NCI-H2107 treated with DMSO at 0.1 percent for 48 hours (cell line): ENCODE results near the gene NOTCH4.
"Not testable (repeated sequence)": the region's sequence is repeated elsewhere in the genome, so short reads cannot be mapped to it uniquely, and the experiment has no call there.

Experiments
- DNase-seq: peaks from one replicate; lab custom pipeline; 2025; ENCODE audit not compliant: unreplicated experiment; lab: John Stamatoyannopoulos, UW

NOTCH4 gene

DNA sequence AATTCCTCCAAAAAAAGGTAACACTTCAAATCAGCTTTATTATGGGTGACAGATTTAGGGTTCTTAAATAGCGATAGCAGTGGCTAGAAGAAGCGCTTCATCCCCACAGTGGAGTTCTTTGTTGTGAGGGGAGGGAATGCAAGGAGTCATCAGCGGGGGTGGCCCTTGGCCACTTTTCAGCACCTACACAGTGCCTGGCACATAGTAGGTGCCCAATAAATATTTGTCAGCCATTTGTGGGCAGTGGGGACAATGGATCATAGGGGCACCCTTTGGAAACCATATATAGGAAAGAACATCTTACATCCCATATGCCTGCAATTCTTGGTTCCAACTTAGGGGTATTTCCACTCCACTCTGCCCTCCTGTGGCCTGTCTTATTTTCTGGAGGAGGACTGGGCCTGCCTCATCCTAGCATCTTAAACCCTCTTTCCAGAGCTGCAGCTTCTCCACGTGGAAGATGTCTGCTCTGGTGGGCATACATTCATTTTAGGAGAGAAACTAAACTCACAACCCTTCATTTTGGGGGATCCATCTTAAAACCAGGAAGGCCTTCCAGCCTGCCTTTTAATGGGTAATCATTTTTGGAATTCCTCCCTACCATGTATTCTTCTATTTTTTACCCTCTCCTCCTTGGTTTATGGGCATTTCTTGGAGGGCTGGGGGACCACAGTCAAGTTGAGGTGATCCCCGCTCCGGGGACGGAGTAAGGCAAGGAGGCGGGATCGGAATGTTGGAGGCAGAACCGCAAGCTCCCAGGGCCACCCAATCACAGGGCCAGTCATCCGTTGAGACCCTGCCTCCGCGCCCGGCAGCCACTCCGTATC, 28.8 kb downstream of the NOTCH4 start:
- DNase-seq: no peak

DNA sequence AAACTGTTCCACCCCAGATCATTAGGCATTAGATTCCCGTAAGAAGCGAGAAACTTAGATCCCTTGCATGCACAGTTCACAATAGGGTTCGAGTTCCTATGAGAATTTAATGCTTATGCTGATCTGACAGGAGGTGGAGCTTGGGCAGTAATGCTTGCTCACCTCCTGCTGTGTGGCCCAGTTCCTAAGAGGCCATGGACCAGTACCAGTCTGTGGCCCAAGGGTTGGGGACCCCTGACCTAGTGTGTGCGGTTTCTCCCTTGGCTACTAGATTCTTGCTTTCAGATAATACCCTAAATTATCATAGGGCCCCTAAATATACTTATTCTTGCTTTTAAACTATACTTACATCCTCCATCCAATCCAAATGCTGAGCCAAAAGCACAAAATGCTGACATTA, 29.5 kb downstream of the NOTCH4 start:
- DNase-seq: no peak

DNA sequence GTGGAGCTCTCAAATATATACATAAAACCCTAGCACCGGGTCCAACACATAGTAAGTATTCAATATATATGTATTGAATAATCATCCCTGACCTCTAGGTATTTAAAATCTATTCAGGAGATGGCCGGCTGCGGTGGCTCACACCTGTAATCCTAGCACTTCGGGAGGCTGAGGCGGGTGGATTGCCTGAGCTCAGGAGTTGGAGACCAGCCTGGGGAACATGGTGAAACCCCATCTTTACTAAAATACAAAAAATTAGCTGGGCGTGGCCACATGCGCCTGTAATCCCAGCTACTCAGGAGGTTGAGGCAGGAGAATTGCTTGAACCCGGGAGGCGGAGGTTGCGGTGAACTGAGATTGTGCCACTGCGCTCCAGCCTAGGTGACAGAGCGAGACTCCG, 30.8 kb downstream of the NOTCH4 start:
- not testable (repeated sequence) for DNase-seq

DNA sequence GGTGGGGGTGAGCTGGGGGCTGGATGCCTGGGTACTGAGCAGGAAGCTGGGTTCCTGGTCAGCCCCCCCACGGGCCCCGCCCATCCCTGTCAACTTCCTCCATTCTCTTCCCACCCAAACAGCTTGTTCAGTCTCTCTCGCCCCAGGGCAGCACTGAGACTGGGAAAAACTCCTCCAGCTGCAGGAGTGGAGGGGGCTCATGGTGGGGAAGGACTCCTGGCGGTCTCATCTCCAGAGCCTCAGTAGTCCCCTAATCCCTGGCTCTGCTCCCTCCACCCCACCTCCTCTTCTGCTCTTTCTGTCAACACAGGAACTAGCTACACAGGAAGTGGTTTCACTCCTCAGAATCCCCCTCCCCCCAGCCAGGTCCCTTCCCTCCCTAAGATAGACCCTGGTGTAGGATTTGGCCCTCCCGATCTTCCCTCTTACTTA, 31.2 kb downstream of the NOTCH4 start, which contains the start of gene GPSM3:
Gene GPSM3 (minus strand): TSS at position 36 of the 432 bp plus-strand sequence. CDS start 130 bp downstream, outside the sequence.
- DNase-seq: no peak

DNA sequence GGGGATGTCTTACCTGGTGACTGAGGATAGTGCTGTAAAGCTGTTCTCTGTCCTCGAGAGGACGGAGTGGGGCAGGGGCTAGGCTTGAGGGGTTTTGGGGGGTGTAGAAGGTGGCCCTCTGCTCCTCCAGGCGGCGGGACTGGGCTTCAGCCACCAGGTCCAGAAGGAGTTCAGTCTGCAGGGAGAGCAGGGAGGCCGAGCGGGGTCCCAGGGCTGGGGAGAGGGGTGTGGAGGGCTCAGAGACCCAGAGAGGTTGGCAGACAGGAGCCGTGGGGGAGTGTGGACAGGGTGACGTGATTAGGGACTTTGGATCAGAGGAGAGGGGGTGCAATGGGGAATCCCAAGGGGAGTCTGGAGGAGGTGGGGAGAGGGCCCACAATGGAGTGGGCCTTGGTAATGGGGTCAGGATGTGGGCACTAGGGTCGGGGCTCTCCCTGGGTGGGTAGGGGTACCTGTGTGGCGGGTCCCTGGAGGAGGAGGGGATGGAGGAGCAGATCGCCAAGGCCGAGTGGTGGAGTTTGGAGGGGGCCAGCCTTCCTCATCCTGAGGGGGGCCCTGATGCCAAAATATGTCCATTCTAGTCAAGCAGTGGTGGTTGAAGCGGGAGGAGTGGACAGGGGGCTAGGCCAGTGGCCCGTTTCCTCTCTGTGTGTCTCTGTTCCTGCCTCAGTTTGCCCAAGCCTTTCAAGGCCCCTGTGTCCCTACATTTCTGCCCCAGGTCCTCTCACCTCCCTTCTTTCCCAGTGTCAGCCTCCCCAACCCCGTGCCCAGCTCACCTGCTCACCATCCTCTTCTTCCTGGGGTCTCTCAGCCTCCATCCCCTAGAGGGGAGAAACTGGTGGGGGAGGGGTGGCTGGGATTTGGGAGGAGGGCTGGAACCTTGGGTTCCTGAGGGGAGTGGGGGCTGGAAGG, 31.9 kb downstream of the NOTCH4 start:
- no peak for DNase-seq

DNA sequence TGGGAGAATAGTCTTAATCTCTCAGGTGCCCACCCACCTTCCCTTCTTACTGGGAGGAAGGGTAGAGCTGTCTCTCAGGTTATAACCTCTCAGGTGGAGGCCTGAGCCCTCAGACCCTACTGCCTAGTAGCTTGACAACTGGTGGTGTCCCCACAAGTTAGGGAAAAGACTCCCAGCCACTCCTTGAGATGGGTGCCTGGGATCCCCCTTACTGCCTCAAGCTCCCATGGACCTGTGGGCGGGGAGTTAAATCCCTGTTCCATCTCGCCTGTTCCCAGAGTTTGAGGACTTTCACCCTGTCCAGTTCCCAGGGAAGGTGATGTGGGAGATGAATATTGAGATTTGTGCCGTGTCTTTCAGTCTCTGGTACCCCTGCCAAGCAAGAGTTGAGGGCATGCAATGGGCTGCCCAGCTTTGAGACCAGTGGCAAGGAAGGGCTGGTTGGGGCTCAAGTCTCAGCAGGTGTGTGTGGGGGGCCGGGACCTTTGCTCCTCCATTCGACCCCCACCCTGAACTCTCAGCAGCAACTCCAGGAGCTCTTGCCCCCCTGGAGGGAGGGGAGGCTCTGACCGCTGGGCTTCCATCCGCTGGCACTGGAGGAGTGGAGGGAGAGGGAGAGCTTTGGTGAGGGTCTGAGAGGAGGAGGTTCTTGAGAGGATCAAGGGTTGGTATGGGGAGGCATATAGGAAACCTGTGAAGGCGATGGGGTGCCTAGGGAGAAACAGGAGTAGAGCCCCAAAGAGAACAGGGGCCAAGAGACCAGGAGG, 32.8 kb downstream of the NOTCH4 start:
- no peak for DNase-seq

DNA sequence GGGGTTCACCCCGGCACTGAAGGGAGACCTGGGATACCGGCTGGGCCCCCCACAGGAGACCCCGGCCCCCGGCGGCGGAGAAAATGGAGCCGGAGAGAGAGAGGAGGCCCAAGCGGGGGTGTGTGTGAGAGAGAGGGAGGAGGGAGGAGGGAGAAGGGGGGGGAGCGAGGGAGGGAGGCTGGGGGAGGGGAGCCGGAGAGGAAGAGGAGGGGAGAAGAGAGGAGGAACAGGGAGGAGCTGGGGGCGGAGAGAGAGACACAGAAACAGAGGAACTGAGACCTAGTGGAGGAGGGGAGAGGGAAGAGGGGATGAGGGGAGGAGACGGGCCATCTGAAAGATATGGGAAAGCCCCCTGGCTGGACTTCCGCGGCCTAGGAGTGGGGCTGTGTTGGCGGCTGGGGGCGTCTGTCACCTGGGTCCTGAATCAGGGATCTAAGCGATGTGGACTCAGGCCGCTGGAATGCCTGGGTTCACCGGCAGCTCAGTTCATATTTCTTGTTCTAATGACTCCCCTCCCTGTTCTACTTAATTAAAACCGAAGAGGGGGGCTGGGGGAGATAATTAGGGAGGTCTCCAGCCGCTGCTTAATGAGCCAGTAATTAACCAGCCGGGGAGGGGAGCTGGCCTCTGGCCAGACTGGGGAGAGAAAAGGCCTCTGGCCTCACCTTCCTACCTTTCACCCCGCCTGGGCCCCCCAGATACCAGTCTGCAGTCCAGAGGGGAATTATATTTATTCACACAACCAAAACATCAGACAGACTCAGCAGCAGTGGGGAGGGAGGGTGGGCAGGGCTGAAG, 33.6 kb downstream of the NOTCH4 start, which contains the start of gene PBX2:
Gene PBX2 (minus strand): TSS at position 149 of the 798 bp plus-strand sequence. CDS start 287 bp downstream, outside the sequence.
- peak; percentile 35 for DNase-seq

DNA sequence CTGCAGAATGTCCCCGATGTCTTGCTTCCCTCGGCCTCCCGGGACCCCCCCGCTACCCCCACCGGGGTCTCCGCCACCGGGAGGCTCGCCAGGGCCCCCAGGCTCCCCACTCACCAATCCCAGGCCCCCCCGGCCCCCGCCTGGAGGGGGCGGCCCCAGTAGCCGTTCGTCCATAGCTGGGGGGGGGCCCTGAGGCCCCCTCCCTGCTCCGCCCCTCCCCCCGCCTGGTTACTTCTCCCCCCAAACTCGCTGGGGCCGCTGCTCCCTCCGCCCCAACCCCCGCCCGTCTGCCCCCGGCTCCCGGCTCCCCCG, 34.2 kb downstream of the NOTCH4 start:
- DNase-seq: no peak

DNA sequence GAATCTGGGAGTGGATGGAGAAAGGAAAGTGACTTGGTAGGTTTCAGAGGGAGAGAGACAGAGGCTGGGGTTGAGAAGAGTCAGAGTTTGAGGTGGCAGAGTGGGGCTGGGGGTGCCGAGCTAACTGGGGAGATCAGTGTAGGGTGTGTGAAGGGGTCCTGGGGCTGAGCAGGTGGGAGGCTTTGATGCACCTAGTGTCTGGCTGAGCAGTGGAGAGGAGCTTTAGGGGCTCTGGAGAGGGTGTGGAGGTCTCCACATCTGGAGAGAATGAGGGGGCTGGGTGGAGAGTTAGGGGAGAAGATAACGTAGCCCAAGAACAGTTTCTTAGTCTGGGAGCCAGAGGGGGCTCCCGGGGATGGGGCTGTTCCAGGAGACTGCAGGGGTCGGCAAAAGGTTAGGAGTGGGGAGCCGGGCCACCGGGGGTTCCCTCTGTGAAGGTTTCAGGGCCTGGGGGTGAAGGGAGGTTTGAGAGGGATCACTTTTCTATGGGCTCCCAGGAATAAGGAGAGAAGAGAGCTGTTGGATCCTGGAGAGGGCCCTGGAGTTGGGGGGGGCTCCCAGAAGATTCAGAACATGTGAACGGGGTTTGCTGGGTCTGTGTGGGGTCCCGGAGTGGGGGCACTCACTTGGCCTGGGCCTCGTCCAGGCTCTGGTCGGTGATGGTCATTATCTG, 34.7 kb downstream of the NOTCH4 start:
- no peak for DNase-seq

DNA sequence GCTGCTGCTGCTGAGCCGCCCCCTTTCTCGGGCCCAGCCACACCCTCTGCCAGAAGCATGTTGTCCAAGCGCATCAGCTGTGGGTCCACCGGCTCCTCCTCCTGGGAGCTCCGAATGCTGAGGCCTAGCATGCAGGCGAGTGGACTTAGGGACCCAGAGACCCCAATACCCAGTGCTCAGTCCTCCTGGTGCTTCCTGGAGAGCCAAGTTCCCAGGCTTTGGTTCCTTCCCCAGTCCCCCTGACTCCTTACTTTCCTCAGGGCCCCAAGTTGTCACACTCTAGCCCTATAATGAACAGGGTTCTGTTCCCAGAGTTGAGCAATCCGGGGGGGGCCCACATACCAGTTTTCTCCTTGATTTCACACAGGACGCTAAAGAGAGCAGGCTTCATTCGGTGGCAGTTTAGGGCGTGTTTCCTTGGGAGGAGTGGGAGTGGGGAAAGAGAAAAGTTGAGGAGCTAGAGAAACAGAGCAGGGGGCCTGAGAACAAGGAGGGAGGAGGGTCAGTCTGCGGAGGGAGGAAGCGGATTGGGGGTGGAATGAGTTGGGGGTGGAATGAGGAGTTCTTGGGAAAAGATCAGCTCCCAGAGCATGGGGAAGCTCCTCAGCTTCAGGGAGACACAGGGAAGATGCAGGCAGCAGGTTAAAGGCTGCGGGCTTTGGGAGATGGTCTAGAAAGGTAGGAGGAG, 35.3 kb downstream of the NOTCH4 start:
- no peak for DNase-seq

DNA sequence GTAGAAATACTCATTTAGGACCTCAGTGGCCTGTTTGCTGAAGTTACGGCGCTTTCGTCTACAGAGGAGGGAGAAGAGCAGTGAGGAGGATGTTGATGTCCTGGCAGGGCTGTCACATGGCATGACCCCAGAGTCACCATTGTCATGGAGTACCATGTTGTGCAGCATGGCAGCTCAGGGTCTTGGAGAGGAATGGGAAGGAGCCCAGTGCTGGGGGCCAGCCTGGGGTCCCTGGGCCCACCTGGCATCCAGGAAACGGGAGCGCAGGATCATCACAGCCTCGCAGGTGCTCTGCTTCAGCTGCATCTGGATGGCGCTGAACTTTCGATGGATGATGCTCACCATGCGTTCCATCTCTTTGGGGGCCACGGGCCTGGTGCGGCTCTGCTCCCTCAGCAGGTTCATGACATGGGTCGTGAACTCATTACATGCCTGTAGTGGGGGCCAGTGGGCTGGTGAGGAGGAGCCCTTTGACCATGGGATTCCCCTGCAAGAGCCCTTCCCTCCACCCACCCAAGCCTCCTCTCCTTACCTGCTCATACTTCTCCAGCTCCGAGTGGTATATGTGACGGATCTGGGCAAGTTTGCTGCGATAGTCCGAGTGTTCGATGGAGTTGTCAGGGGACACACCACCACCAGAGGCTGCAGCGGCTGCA, 36.0 kb downstream of the NOTCH4 start:
- not testable (repeated sequence) for DNase-seq

DNA sequence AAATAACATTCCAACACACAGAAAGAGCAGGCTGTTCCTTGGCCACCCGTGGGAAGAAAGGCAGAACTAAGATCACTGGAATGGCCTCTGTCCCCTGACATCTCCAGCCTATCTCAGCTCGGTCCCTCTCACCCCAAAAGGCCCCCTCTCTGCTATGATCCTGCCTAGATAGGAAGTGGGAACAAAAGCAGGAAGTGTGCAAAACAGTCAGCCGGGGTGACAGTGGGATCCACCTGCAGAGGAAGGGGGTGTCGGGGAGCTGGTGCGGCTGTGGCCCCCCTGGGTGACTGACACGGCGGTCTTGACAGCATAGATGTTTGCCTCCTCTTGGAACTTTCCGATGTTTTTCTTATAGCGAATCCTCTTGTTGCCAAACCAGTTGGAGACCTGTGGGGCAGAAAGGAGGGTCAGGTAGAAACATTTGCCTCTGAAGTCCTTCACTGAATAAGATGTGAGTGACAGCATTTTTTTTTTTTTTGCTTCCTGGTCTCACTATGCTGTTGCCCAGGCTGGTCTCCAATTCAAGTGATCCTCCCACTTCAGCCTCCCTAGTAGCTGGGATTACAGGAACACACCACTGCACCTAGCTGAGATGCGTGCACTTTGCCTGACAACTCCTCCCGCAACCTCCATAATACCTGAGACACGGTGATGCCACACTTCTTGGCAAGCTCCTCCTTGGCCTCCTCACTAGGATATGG, 36.7 kb downstream of the NOTCH4 start:
- no peak for DNase-seq

DNA sequence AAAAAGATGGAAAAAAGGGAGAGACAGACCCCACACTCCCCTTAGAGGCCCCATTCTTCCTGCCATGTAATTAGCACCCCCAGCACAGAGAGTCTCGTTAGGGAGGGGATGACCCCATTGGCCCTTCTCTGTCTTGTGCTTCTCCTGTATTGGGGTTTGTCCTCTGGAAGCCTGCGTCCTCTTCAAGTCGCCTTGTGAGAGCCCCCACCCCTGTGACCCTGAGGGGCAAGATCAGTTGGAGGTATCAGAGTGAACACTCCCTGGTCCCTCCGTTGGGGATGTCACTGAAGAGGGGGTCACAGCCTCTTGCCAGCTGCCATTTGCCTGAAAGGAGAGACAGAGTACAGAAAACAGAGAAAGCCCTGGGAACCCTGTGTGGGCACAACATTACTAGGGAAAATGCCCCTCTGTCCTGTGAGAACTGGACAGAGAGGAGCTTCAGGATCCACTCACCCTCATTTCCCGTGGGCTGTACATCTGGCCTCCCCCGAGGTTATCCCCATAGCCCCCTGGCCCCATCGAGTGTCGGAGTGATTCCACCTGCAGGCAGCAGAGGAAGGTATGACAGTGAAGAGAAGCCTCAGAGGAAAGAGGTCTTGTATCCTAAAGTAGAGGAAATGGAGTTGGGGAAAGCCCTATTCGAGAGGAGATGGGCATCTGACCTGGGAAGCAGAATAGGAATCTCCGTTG, 37.6 kb downstream of the NOTCH4 start:
- DNase-seq: not testable (repeated sequence)

DNA sequence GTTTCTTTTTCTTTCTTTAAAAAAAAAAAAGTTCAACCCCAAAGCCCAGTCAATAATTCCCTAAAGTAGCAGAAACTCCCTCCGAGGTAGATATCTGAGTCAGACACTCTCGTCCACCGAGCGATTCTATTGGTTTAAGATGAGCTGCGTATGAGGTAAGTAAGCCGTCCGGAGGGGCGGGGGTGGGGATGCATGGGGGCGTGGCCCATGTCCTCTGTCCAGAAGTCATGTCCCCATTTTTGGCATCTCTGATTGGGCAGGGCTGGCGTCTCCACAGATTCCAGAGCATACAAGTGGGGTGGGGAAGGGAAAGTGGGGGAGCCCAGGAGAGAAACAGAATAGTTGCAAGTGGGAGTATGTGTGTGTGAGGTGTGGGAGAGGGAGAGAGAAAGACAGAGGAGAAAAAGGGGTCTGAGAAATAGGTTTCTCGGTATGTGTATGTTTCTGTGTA, 38.2 kb downstream of the NOTCH4 start:
- not testable (repeated sequence) for DNase-seq

DNA sequence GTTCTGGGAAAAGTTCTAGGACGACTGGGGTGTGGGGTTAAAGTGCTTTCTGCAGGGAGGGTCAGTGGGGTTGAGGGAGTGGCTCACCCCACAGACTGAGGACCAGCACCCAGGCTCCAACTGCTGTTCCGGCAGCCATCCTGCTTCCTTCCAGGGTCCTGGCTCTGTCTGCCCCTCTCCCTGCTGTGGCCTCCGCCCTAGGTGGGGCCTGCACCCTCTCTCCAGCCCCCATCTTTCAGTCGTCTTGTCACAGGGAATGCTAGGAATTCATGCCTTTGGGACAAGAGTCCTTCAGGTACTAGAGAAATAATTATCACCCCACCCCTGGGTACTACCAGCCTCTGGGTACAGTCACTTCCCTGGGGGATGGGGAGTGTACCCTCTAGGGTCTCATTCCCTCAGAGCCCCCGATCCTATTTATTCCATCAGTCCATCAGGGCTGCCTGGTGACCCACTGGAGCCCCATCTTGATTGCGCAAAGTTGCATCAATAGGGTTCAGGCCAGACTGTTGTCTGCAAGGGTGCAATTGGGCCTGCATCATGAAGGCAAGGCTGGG, 39.7 kb downstream of the NOTCH4 start, which contains the start of gene AGER:
Gene AGER (minus strand): TSS at position 170 of the 557 bp plus-strand sequence. CDS start 31 bp downstream, at position 139.
- no peak for DNase-seq

DNA sequence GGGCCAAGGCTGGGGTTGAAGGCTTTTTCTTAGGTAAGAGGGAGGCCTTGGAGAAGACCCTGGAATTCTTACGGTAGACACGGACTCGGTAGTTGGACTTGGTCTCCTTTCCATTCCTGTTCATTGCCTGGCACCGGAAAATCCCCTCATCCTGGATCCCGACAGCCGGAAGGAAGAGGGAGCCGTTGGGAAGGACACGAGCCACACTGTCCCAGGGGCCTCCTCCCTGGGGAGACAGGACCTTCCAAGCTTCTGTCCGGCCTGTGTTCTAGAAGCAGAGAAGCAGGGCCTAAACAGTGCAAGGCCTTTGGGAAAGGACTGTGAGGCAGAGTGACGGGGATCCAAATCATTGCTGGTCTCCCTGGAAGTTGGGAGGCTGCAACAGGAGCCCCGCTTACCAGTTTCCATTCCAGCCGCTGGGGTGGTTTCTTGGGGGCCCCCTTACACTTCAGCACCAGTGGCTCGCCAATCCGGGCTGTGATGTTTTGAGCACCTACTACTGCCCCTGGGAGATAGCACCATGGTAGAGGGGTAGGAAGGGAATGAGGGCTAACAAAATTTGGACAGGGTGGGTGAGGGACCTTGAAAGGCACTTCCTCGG, 40.3 kb downstream of the NOTCH4 start:
- DNase-seq: no peak
